Embryonic facial prominence (tissue), 1 donor: Measurements from ENCODE around the gene PTPN1.

Experiments used
- DNase-seq: peaks from one replicate; pipeline ENCODE4 v3.0.0-alpha.2; 2016; ENCODE audit errors: extremely low spot score

PTPN1 gene

GRCh38 chr20:50513169-50514034 is 3.2 kb downstream of the PTPN1 start:
- no peak for DNase-seq

GRCh38 chr20:50514035-50514337 is 3.8 kb downstream of the PTPN1 start:
- no peak for DNase-seq

- DNase-seq = no peak
These were observed 4.6 kb downstream of the PTPN1 start for GRCh38 chr20:50514750-50515149.

GRCh38 chr20:50515471-50516106 is 5.4 kb downstream of the PTPN1 start:
- DNase-seq = no peak

GRCh38 chr20:50516180-50516934 is 6.2 kb downstream of the PTPN1 start:
- no peak for DNase-seq

- DNase-seq = no peak
These were observed 7.0 kb downstream of the PTPN1 start for GRCh38 chr20:50516935-50517816.

- DNase-seq = no peak
These were observed 7.6 kb downstream of the PTPN1 start for GRCh38 chr20:50517817-50518154.

GRCh38 chr20:50518270-50518721 is 8.1 kb downstream of the PTPN1 start:
- DNase-seq = no peak

- no peak for DNase-seq
These were observed 9.0 kb downstream of the PTPN1 start for GRCh38 chr20:50519036-50519762.

- no peak for DNase-seq
These were observed 10.2 kb downstream of the PTPN1 start for GRCh38 chr20:50520222-50520880.

- no peak for DNase-seq
These were observed 11.3 kb downstream of the PTPN1 start for GRCh38 chr20:50521221-50522052.

GRCh38 chr20:50522053-50522674 is 12.0 kb downstream of the PTPN1 start:
- DNase-seq = no peak

- DNase-seq = no peak
These were observed 13.5 kb downstream of the PTPN1 start for GRCh38 chr20:50523552-50524167.

- no peak for DNase-seq
These were observed 15.5 kb downstream of the PTPN1 start for GRCh38 chr20:50525681-50526080.

- no peak for DNase-seq
These were observed 16.3 kb downstream of the PTPN1 start for GRCh38 chr20:50526403-50526989.

GRCh38 chr20:50527068-50527605 is 17.0 kb downstream of the PTPN1 start:
- DNase-seq = no peak

- DNase-seq = no peak
These were observed 17.9 kb downstream of the PTPN1 start for GRCh38 chr20:50528129-50528528.

- no peak for DNase-seq
These were observed 18.7 kb downstream of the PTPN1 start for GRCh38 chr20:50528804-50529351.
